ENCODE results near the gene FBXO4.

The FBXO4 gene

GRCh38 chr5:41903382-41903891, 21.6 kb upstream of the FBXO4 start:
- no peak for TF ChIP-seq GATA2 (IDR thresholded peaks at IDR 0.05; ENCODE audit: low read depth, low read length)
- no peak for TF ChIP-seq GATA3 (IDR thresholded peaks at IDR 0.05; ENCODE audit: low read depth, low read length)

GRCh38 chr5:41903892-41904799, 20.9 kb upstream of the FBXO4 start, which contains the start of gene RIMOC1:
Gene RIMOC1, plus strand, starts transcription at chr5:41904344. Its CDS starts 24 bp downstream, at chr5:41904368.
- no peak; the same call in 1 of the 2 replicates for TF ChIP-seq GATA2 (IDR thresholded peaks at IDR 0.05; ENCODE audit: low read depth, low read length)
- TF ChIP-seq GATA3 (IDR thresholded peaks at IDR 0.05; ENCODE audit: low read depth, low read length) = no peak

GRCh38 chr5:41906151-41906550, 18.9 kb upstream of the FBXO4 start:
- TF ChIP-seq GATA3 (IDR thresholded peaks at IDR 0.05; ENCODE audit: low read depth, low read length) (no peak), GATA2 (IDR thresholded peaks at IDR 0.05; ENCODE audit: low read depth, low read length) (no peak)

GRCh38 chr5:41908374-41909079, 16.6 kb upstream of the FBXO4 start:
- TF ChIP-seq GATA2 (IDR thresholded peaks at IDR 0.05; ENCODE audit: low read depth, low read length) = no peak
- TF ChIP-seq GATA3 (IDR thresholded peaks at IDR 0.05; ENCODE audit: low read depth, low read length) = no peak

- TF ChIP-seq GATA2 (IDR thresholded peaks at IDR 0.05; ENCODE audit: low read depth, low read length) = no peak
- no peak for TF ChIP-seq GATA3 (IDR thresholded peaks at IDR 0.05; ENCODE audit: low read depth, low read length)
Measured at GRCh38 chr5:41918105-41918504, 7.0 kb upstream of the FBXO4 start.

GRCh38 chr5:41921166-41921565, 3.9 kb upstream of the FBXO4 start:
- no peak for TF ChIP-seq GATA3 (IDR thresholded peaks at IDR 0.05; ENCODE audit: low read depth, low read length)
- no peak for TF ChIP-seq GATA2 (IDR thresholded peaks at IDR 0.05; ENCODE audit: low read depth, low read length)

- TF ChIP-seq GATA2 (IDR thresholded peaks at IDR 0.05; ENCODE audit: low read depth, low read length) (no peak), GATA3 (IDR thresholded peaks at IDR 0.05; ENCODE audit: low read depth, low read length) (no peak)
Measured at GRCh38 chr5:41921874-41922273, 3.2 kb upstream of the FBXO4 start.

- TF ChIP-seq GATA2 (IDR thresholded peaks at IDR 0.05; ENCODE audit: low read depth, low read length) (no peak), GATA3 (IDR thresholded peaks at IDR 0.05; ENCODE audit: low read depth, low read length) (no peak)
Measured at GRCh38 chr5:41924526-41924871, 582 bp upstream of the FBXO4 start.

- no peak for TF ChIP-seq GATA2 (IDR thresholded peaks at IDR 0.05; ENCODE audit: low read depth, low read length)
Measured at GRCh38 chr5:41925555-41925951, 472 bp downstream of the FBXO4 start.

- no peak for TF ChIP-seq GATA2 (IDR thresholded peaks at IDR 0.05; ENCODE audit: low read depth, low read length)
- no peak for TF ChIP-seq GATA3 (IDR thresholded peaks at IDR 0.05; ENCODE audit: low read depth, low read length)
Measured at GRCh38 chr5:41927604-41928003, 2.5 kb downstream of the FBXO4 start.

- TF ChIP-seq GATA3 (IDR thresholded peaks at IDR 0.05; ENCODE audit: low read depth, low read length) = no peak
- no peak for TF ChIP-seq GATA2 (IDR thresholded peaks at IDR 0.05; ENCODE audit: low read depth, low read length)
Measured at GRCh38 chr5:41929035-41929434, 4.0 kb downstream of the FBXO4 start.

- TF ChIP-seq GATA3 (IDR thresholded peaks at IDR 0.05; ENCODE audit: low read depth, low read length) (no peak), GATA2 (IDR thresholded peaks at IDR 0.05; ENCODE audit: low read depth, low read length) (no peak)
Measured at GRCh38 chr5:41932770-41933169, 7.7 kb downstream of the FBXO4 start.

- TF ChIP-seq GATA3 (IDR thresholded peaks at IDR 0.05; ENCODE audit: low read depth, low read length) (no peak), GATA2 (IDR thresholded peaks at IDR 0.05; ENCODE audit: low read depth, low read length) (no peak)
Measured at GRCh38 chr5:41935544-41935943, 10.5 kb downstream of the FBXO4 start.

GRCh38 chr5:41940641-41941040, 15.6 kb downstream of the FBXO4 start:
- TF ChIP-seq GATA2 (IDR thresholded peaks at IDR 0.05; ENCODE audit: low read depth, low read length) = no peak
- TF ChIP-seq GATA3 (IDR thresholded peaks at IDR 0.05; ENCODE audit: low read depth, low read length) = no peak

GRCh38 chr5:41951224-41951623, 26.1 kb downstream of the FBXO4 start:
- TF ChIP-seq GATA2 (IDR thresholded peaks at IDR 0.05; ENCODE audit: low read depth, low read length) = no peak
- TF ChIP-seq GATA3 (IDR thresholded peaks at IDR 0.05; ENCODE audit: low read depth, low read length) = no peak
